Measurements from ENCODE around the gene COA8. TPM values are rescaled to one million over a fixed set of nuclear protein-coding genes. Genes with fewer than 3 reads are reported as not detected.

COA8 gene
- total RNA-seq, 1 donor from 2014 or later = 33.7 TPM

- H3K36me3 Mint-ChIP-seq (ENCODE audit: low read depth) = no peaks in the 10 kb centered on the region
- DNase-seq (ENCODE audit: low read depth, low spot score) = no peak
- H3K4me3 Mint-ChIP-seq = peak overlapping the region; percentile 92
- no peaks in the 10 kb centered on the region for H3K27me3 Mint-ChIP-seq (ENCODE audit: low read depth)
- H3K4me1 Mint-ChIP-seq = peaks cover 26% of the 10 kb centered on the region
- TF ChIP-seq CTCF (conservative IDR thresholded peaks at IDR 0.05) = no peak
- peak overlapping the region; percentile 57 for H3K27ac Mint-ChIP-seq (ENCODE audit: unreplicated experiment)
- no peaks in the 10 kb centered on the region for H3K9me3 Mint-ChIP-seq
Observed at GRCh38 chr14:103627073-103628025, 64.6 kb downstream of the COA8 start.

GRCh38 chr14:103628221-103628683 lies 65.5 kb downstream of the COA8 start:
- DNase-seq (ENCODE audit: low read depth, low spot score) = peak; percentile 50
- Mint-ChIP-seq H3K27ac (ENCODE audit: unreplicated experiment) (peak overlapping the region; percentile 95), H3K4me1 (peaks cover 32% of the 10 kb centered on the region), H3K4me3 (peak overlapping the region; percentile 92), H3K27me3 (ENCODE audit: low read depth) (no peaks in the 10 kb centered on the region), H3K36me3 (ENCODE audit: low read depth) (no peaks in the 10 kb centered on the region), H3K9me3 (no peaks in the 10 kb centered on the region)
- TF ChIP-seq CTCF (conservative IDR thresholded peaks at IDR 0.05) = no peak

GRCh38 chr14:103628684-103629502 lies 66.1 kb downstream of the COA8 start, which contains the start of gene KLC1:
KLC1 (plus strand) TSS chr14:103629211; CDS start chr14:103654565, 25,354 bp downstream.
- H3K36me3 Mint-ChIP-seq (ENCODE audit: low read depth) = no peaks in the 10 kb centered on the region
- H3K27ac Mint-ChIP-seq (ENCODE audit: unreplicated experiment) = peak within 1 kb of the TSS; percentile 95
- H3K4me1 Mint-ChIP-seq = peaks cover 36% of the 10 kb centered on the region
- TF ChIP-seq CTCF (conservative IDR thresholded peaks at IDR 0.05) = no peak
- no peaks in the 10 kb centered on the region for H3K27me3 Mint-ChIP-seq (ENCODE audit: low read depth)
- H3K4me3 Mint-ChIP-seq = peak within 1 kb of the TSS; percentile 97
- H3K9me3 Mint-ChIP-seq = no peaks in the 10 kb centered on the region
- peak; percentile 81 for DNase-seq (ENCODE audit: low read depth, low spot score)

- H3K36me3 Mint-ChIP-seq (ENCODE audit: low read depth) = no peaks in the 10 kb centered on the region
- peak overlapping the region; percentile 97 for H3K4me3 Mint-ChIP-seq
- H3K27me3 Mint-ChIP-seq (ENCODE audit: low read depth) = no peaks in the 10 kb centered on the region
- no peaks in the 10 kb centered on the region for H3K9me3 Mint-ChIP-seq
- H3K4me1 Mint-ChIP-seq = peaks cover 41% of the 10 kb centered on the region
- peak; percentile 47 for DNase-seq (ENCODE audit: low read depth, low spot score)
- H3K27ac Mint-ChIP-seq (ENCODE audit: unreplicated experiment) = peak overlapping the region; percentile 94
- no peak for TF ChIP-seq CTCF (conservative IDR thresholded peaks at IDR 0.05)
Observed at GRCh38 chr14:103629503-103630121, 66.9 kb downstream of the COA8 start.
